ENCODE measurements around the gene ZFPL1. TPM values are rescaled to one million over a fixed set of nuclear protein-coding genes. Genes with fewer than 3 reads are reported as not detected.

Gene ZFPL1
- total RNA-seq, 1 donor = 28.9 TPM

- no peak for TF ChIP-seq CTCF (IDR thresholded peaks at IDR 0.05; ENCODE audit: insufficient read depth, low read depth, low read length)
- DNase-seq (ENCODE audit: low read depth) = no peak
- H3K4me3 ChIP-seq (ENCODE audit: low read depth, low read length) = no peak overlapping the region
Measured at GRCh38 chr11:65127473-65128181, 43.6 kb downstream of the ZFPL1 start.

- DNase-seq (ENCODE audit: low read depth) = no peak
- no peak overlapping the region for H3K4me3 ChIP-seq (ENCODE audit: low read depth, low read length)
- TF ChIP-seq CTCF (IDR thresholded peaks at IDR 0.05; ENCODE audit: insufficient read depth, low read depth, low read length) = no peak
Measured at GRCh38 chr11:65128182-65129145, 44.4 kb downstream of the ZFPL1 start.

GRCh38 chr11:65129649-65130441 is 45.8 kb downstream of the ZFPL1 start:
- no peak for TF ChIP-seq CTCF (IDR thresholded peaks at IDR 0.05; ENCODE audit: insufficient read depth, low read depth, low read length)
- no peak overlapping the region for H3K4me3 ChIP-seq (ENCODE audit: low read depth, low read length)
- no peak for DNase-seq (ENCODE audit: low read depth)

GRCh38 chr11:65130631-65131416 is 46.8 kb downstream of the ZFPL1 start:
- H3K4me3 ChIP-seq (ENCODE audit: low read depth, low read length) = no peak overlapping the region
- no peak for DNase-seq (ENCODE audit: low read depth)

GRCh38 chr11:65131417-65131776 is 47.4 kb downstream of the ZFPL1 start:
- TF ChIP-seq CTCF (IDR thresholded peaks at IDR 0.05; ENCODE audit: insufficient read depth, low read depth, low read length) = no peak
- DNase-seq (ENCODE audit: low read depth) = no peak

More at GRCh38 chr11:65130631-65131416, 46.8 kb downstream of the ZFPL1 start:
- TF ChIP-seq CTCF (IDR thresholded peaks at IDR 0.05; ENCODE audit: insufficient read depth, low read depth, low read length) = no peak

GRCh38 chr11:65131895-65132237 is 47.8 kb downstream of the ZFPL1 start:
- DNase-seq (ENCODE audit: low read depth) = no peak
- no peak for TF ChIP-seq CTCF (IDR thresholded peaks at IDR 0.05; ENCODE audit: insufficient read depth, low read depth, low read length)
- no peak overlapping the region for H3K4me3 ChIP-seq (ENCODE audit: low read depth, low read length)

More at GRCh38 chr11:65131417-65131776, 47.4 kb downstream of the ZFPL1 start:
- H3K4me3 ChIP-seq (ENCODE audit: low read depth, low read length) = no peak overlapping the region
